Activated B cell treated with CpG ODN at 0.5 μM for 24 hours (primary cell): ENCODE results near the gene TNFAIP3. TPM values are rescaled to one million over a fixed set of nuclear protein-coding genes. Genes with fewer than 3 reads are reported as not detected.

Source experiments
- ATAC-seq: fragments of 200-7000 bp; cut with Tn5 transposase; one replicate; pipeline ENCODE4 v1.10.0; 2021; ENCODE audit warnings: low read depth, mild to moderate bottlenecking, moderate library complexity
- CTCF ChIA-PET: fragments of 350-600 bp; sonication (Branson Sonifier 250); formaldehyde crosslinking; loops from one replicate; lab custom pipeline; 2021; ENCODE audit warnings: antibody characterized with exemption; lab: Charles Lee
- POLR2A ChIA-PET: fragments of 350-600 bp; sonication (Branson Sonifier 250); formaldehyde crosslinking; loops from one replicate; lab custom pipeline; 2021; ENCODE audit warnings: antibody characterized with exemption; lab: Charles Lee
- DNase-seq: peaks from one replicate; pipeline ENCODE4 v3.0.0; 2022
- H3K27ac Mint-ChIP-seq: one replicate; pipeline ENCODE4 v1.8.0; 2020; ENCODE audit warnings: mixed read lengths
- H3K27me3 Mint-ChIP-seq: one replicate; pipeline ENCODE4 v1.8.0; 2021; ENCODE audit warnings: mixed read lengths
- H3K36me3 Mint-ChIP-seq: one replicate; pipeline ENCODE4 v1.8.0; 2021; ENCODE audit warnings: low read depth, mixed read lengths
- H3K4me1 Mint-ChIP-seq: one replicate; pipeline ENCODE4 v1.8.0; 2021; ENCODE audit warnings: mixed read lengths
- H3K4me3 Mint-ChIP-seq: one replicate; pipeline ENCODE4 v1.8.0; 2020; ENCODE audit warnings: mild to moderate bottlenecking, mixed read lengths
- H3K9me3 Mint-ChIP-seq: one replicate; pipeline ENCODE4 v1.8.0; 2020; ENCODE audit warnings: mixed read lengths
- CTCF ChIP-seq: fragments of 200-600 bp; IDR thresholded peaks from one replicate; pipeline ENCODE4 v1.8.0; 2022; ENCODE audit warnings: antibody characterized with exemption, mild to moderate bottlenecking
- intact Hi-C: fragments of 100-400 bp; cut with micrococcal nuclease; formaldehyde crosslinking; loops from one replicate; pipeline ENCODE4 v1.15.1; 2024
- total RNA-seq: library from RNA; stranded (reverse); gene quantifications from 2 replicates; pipeline ENCODE4 v1.2.3, GENCODE V29; 2022

The TNFAIP3 gene
- total RNA-seq, 1 donor from 2014 or later: 226 TPM

DNA sequence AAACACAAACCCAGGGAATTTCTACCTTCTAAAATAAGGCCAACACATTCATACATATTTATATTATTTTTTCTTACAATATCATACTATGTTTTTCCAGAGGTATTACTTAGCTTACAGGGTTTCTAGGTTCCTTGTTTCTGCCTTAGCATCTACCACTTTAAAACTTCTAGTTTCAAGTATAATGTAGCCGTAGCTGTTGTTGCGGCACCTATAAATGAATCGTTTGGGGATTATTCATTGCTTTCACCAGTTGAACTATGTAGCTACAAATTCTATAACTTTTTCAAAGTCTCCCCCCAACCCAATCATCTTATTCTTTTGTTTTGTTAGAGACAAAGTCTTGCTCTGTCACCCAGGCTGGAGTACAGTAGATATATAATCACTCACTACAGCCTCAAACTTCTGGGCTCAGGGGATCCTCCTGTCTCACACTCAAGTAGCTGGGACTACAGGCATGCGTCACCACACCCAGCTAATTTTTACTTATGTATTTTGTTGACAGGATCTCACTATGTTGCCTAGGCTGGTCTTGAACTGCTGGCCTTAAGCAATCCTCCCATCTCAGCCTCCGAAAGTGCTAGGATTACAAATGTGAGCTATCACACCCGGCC, 43.9 kb downstream of the TNFAIP3 start:
- H3K4me3 Mint-ChIP-seq: no peak overlapping the region
- CTCF ChIA-PET: interaction anchor here (1.6 kb wide), 1 partner anchor 34 kb away, joined by 7 read pairs; no protein-coding TSS in a partner anchor
- ATAC-seq (no peak), DNase-seq (no peak)
- no peaks in the 10 kb centered on the region for H3K27me3 Mint-ChIP-seq
- H3K27ac Mint-ChIP-seq: no peak overlapping the region
- POLR2A ChIA-PET: interaction anchor here (0.6 to 2.0 kb wide), 5 partner anchors 9 to 44 kb away, joined by 3 to 8 read pairs (median 4); partner anchors contain the start of gene TNFAIP3
- peaks cover 2% of the 10 kb centered on the region for H3K36me3 Mint-ChIP-seq
- TF ChIP-seq CTCF: no peak
- H3K9me3 Mint-ChIP-seq: peaks cover 5% of the 10 kb centered on the region
- peaks cover 71% of the 10 kb centered on the region for H3K4me1 Mint-ChIP-seq
- intact Hi-C loops: loop anchor here (1.0 kb wide), 1 partner anchor 9 kb away; no protein-coding TSS in a partner anchor

DNA sequence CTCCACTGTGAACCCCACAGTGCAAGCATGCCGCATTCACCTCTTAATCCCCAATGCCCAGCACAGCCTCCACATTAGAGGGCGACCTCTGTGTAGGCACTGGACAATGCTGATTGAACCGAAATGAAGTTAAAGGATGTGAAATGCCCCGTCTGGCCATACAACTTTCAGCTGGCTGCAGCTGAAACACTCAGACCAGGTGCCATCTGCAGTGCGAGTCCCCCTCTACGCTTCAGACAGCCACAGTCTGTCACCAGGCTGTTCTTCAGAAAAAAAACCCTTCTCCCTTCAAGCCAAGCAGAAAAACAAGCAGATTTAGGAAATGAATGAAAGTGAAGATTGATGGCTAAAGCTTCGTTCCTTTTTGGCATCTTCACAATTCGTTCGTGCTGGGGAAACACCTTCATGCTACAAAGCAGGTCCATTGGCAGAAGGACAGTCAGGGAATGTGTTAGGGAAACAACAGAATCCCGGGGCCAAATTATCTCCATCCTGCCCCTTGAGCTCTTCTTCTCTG, 44.7 kb downstream of the TNFAIP3 start:
- peak; percentile 32 for ATAC-seq
- no peak for DNase-seq
- ChIA-PET CTCF (interaction anchor here (1.6 kb wide), 1 partner anchor 33 kb away, joined by 7 read pairs; no protein-coding TSS in a partner anchor), POLR2A (interaction anchor here (0.6 to 2.0 kb wide), 8 partner anchors 10 to 164 kb away, joined by 3 to 8 read pairs (median 4); partner anchors contain the start of gene TNFAIP3)
- H3K4me1 Mint-ChIP-seq: peaks cover 63% of the 10 kb centered on the region
- intact Hi-C loops: loop anchor here (1.0 kb wide), 1 partner anchor 9 kb away; no protein-coding TSS in a partner anchor
- no peak for TF ChIP-seq CTCF
- peaks cover 5% of the 10 kb centered on the region for H3K9me3 Mint-ChIP-seq
- H3K4me3 Mint-ChIP-seq: peak overlapping the region; percentile 48
- H3K27me3 Mint-ChIP-seq: no peaks in the 10 kb centered on the region
- no peak overlapping the region for H3K27ac Mint-ChIP-seq
- peaks cover 2% of the 10 kb centered on the region for H3K36me3 Mint-ChIP-seq

DNA sequence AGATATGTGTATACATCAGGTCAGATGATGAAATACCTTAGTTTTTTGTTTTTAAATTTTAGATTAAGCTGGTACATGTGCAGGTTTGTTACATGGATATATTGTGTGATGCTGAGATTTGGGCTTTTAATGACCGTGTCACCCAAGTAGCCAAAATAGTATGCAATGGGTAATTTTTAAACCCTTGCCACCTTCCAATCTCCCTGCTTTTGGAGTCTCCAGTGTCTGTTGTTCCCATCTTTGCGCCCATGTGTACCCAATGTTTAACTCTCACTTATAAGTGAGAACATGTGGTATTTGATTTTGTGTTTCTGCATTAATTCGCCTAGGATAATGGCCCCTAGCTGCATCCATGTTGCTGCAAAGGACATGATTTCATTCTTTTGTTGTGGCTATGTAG, 45.8 kb downstream of the TNFAIP3 start:
- TF ChIP-seq CTCF: no peak
- Mint-ChIP-seq H3K36me3 (peaks cover 2% of the 10 kb centered on the region), H3K4me3 (no peak overlapping the region), H3K27ac (no peak overlapping the region), H3K4me1 (peaks cover 59% of the 10 kb centered on the region), H3K9me3 (peaks cover 5% of the 10 kb centered on the region), H3K27me3 (no peaks in the 10 kb centered on the region)
- DNase-seq: no peak
- POLR2A ChIA-PET: interaction anchor here (1.0 to 1.8 kb wide), 3 partner anchors 13 to 32 kb away, joined by 3 to 5 read pairs (median 3); no protein-coding TSS in a partner anchor
- intact Hi-C loops: no loop called here
- ATAC-seq: no peak
- CTCF ChIA-PET: no interaction called here

- intact Hi-C loops: no loop called here
- Mint-ChIP-seq H3K27ac (no peak overlapping the region), H3K9me3 (peaks cover 5% of the 10 kb centered on the region), H3K36me3 (peaks cover 2% of the 10 kb centered on the region), H3K27me3 (no peaks in the 10 kb centered on the region), H3K4me3 (no peak overlapping the region), H3K4me1 (peaks cover 56% of the 10 kb centered on the region)
- TF ChIP-seq CTCF: no peak
- no peak for DNase-seq
- no peak for ATAC-seq
- ChIA-PET CTCF (no interaction called here), POLR2A (interaction anchor here (0.8 to 1.8 kb wide), 2 partner anchors 12 to 31 kb away, joined by 3 to 5 read pairs; no protein-coding TSS in a partner anchor)
These were observed 46.4 kb downstream of the TNFAIP3 start for GRCh38 chr6:137913434-137913833.

DNA sequence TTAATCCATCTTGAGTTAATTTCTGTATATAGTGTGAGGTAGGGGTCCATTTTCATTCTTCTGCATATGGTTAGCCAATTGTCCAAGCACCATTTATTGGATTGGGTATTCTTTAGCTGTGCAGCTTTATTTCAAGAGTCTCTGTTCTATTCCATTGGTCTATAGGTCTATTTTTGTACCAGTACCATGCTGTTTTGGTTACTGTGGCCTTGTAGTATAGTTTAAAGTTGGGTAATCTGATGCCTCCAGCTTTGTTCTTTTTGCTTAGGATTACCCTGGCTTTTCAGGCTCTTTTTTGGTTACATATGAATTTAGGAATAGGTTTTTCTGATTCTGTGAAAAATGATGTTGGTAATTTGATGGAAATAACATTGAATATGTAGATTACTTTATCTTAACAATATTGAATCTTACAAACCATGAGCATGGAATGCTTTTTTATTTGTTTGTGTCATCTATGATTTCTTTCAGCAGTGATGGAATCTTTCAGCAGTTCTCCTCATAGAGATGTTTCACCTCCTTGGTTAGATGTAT, 47.0 kb downstream of the TNFAIP3 start:
- DNase-seq (no peak), ATAC-seq (no peak)
- POLR2A ChIA-PET: interaction anchor here (0.8 kb wide), 1 partner anchor 31 kb away, joined by 3 read pairs; no protein-coding TSS in a partner anchor
- Mint-ChIP-seq H3K4me3 (no peak overlapping the region), H3K36me3 (peaks cover 2% of the 10 kb centered on the region), H3K4me1 (peaks cover 50% of the 10 kb centered on the region), H3K9me3 (peaks cover 5% of the 10 kb centered on the region), H3K27me3 (no peaks in the 10 kb centered on the region), H3K27ac (peak overlapping the region; percentile 9)
- CTCF ChIA-PET: no interaction called here
- intact Hi-C loops: loop anchor here (1.0 kb wide), 1 partner anchor 9 kb away; no protein-coding TSS in a partner anchor
- no peak for TF ChIP-seq CTCF
